Measurements from ENCODE around the gene LIMK2.

Gene LIMK2

DNA sequence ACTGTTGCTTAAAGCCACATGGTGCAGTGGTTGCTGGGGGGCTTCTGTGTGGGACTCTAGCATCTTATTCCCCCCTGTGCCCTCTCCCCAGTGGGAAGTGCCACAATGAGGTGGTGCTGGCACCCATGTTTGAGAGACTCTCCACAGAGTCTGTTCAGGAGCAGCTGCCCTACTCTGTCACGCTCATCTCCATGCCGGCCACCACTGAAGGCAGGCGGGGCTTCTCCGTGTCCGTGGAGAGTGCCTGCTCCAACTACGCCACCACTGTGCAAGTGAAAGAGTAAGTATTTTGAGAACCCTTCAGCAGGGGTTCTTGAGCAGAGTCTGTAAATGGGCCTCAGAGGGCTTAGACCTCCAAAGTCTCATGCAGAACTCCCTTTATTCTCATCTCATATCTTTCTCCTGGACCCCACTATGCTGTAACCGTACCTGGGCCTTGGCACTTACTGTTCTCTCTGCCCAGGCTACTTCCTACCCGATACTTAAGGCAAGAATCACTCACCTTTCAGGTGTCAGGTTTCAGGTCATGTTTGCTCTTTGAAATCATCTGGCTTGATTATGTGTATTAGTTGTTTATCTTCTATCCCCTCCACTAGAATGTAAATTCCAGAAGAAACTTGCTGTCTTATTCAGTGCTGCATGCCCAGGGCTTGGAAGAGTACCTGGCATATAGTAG is 47.8 kb downstream of the LIMK2 start:
- WGBS, 2 experiments (ENCODE audit: insufficient coverage in 2 of 2) = 91 to 100% methylated on average over 5 to 6 of the region's 8 CpGs
- H3K4me1 ChIP-seq (ENCODE audit: control insufficient read depth, insufficient read depth, low read length, poor library complexity, severe bottlenecking) = no peaks in the 10 kb centered on the region
- no peak overlapping the region for H3K4me3 ChIP-seq (ENCODE audit: extremely low read depth, insufficient read depth, low read length, poor library complexity, severe bottlenecking)
- H3K36me3 ChIP-seq (ENCODE audit: control insufficient read depth, insufficient read depth, low read length) = peaks cover 77% of the 10 kb centered on the region
- no peaks in the 10 kb centered on the region for H3K9me3 ChIP-seq (ENCODE audit: control insufficient read depth, low read length)
- H3K27ac ChIP-seq (ENCODE audit: low read depth, low read length, severe bottlenecking) = no peak overlapping the region

DNA sequence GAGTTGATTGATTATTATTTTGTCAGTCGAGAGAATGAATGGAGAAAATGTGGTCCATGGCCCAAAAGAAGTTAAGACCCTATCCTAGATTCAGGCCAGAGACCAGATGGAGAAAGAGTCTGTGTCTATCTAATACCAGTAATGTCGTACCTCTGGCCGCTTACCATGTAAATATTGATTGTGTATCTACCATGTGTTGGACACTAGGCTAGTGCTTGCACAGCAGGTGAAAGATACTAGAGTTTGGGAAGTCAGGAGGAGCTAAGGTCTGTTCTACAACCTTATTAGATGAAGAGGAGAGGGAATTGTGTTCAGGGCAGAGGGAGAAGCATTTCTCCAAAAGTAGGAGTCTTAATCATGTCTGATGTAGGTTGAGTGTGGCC is 48.4 kb downstream of the LIMK2 start:
- H3K36me3 ChIP-seq (ENCODE audit: control insufficient read depth, insufficient read depth, low read length) = peaks cover 76% of the 10 kb centered on the region
- no peak overlapping the region for H3K4me3 ChIP-seq (ENCODE audit: extremely low read depth, insufficient read depth, low read length, poor library complexity, severe bottlenecking)
- H3K27ac ChIP-seq (ENCODE audit: low read depth, low read length, severe bottlenecking) = no peak overlapping the region
- no peaks in the 10 kb centered on the region for H3K9me3 ChIP-seq (ENCODE audit: control insufficient read depth, low read length)
- H3K4me1 ChIP-seq (ENCODE audit: control insufficient read depth, insufficient read depth, low read length, poor library complexity, severe bottlenecking) = no peaks in the 10 kb centered on the region
- 92 to 94% methylated on average over 3 of the region's 3 CpGs for WGBS, 2 experiments (ENCODE audit: insufficient coverage in 2 of 2)

DNA sequence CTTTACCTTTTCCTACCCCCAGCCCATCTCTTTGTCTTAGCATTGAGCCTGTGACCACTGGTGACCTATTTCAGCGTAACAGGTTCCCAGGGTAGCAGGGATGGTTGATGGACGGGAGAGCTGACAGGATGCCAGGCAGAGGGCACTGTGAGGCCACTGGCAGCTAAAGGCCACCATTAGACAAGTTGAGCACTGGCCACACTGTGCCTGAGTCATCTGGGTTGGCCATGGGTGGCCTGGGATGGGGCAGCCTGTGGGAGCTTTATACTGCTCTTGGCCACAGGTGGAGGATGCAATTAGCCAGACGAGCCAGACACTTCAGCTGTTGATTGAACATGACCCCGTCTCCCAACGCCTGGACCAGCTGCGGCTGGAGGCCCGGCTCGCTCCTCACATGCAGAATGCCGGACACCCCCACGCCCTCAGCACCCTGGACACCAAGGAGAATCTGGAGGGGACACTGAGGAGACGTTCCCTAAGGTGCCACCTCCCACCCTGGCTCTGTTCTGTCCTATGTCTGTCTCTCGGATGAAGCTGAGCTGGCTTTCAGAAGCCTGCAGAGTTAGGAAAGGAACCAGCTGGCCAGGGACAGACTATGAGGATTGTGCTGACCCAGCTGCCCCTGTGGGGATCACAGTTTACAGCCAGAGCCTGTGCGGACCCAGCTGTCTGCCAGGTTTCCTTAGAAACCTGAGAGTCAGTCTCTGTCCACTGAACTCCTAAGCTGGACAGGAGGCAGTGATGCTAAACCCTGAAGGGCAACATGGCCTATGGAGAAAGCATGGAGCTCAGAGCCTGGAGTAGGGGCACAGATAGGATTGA is 50.4 kb downstream of the LIMK2 start:
- WGBS, 2 experiments (ENCODE audit: insufficient coverage in 2 of 2) = 92 to 95% methylated on average over 13 of the region's 13 CpGs
- H3K4me1 ChIP-seq (ENCODE audit: control insufficient read depth, insufficient read depth, low read length, poor library complexity, severe bottlenecking) = no peaks in the 10 kb centered on the region
- H3K4me3 ChIP-seq (ENCODE audit: extremely low read depth, insufficient read depth, low read length, poor library complexity, severe bottlenecking) = no peak overlapping the region
- no peaks in the 10 kb centered on the region for H3K9me3 ChIP-seq (ENCODE audit: control insufficient read depth, low read length)
- H3K27ac ChIP-seq (ENCODE audit: low read depth, low read length, severe bottlenecking) = no peak overlapping the region
- H3K36me3 ChIP-seq (ENCODE audit: control insufficient read depth, insufficient read depth, low read length) = peaks cover 90% of the 10 kb centered on the region

DNA sequence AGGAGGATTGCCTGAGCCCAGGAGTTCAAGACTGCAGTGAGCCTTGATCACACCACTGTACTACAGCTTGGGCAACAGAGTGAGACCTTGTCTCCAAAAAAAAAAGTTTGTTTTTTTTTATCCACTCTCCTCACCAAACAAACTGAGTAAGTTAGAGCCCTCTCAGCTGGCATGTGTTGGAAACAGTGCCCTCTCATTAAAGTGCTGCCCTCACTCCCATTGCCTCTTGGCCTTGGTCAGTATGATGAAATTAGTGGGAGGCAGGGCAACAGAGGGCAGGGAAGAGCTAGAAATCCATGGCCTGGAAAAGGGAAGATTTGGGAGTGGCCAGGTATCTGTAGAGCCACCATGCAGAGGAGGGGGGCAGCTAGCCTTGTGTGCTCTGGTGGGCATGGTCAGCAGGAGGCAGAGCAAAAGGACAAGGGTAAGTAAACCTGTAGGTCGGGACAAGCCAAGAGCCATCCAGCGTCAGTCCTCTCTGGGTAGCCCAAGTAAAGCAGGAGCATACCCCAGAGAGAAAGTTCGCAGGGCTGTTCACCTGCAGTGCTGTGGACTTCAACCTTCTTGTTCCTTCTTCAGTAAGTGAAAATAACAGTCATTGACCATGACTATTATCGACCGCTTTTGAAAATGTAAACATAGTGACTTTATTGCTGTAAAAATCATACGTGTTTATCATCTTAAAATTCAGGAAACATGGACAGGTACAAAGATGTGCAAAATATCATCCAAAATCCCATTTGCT is 52.0 kb downstream of the LIMK2 start:
- 99 to 100% methylated on average over 6 of the region's 6 CpGs for WGBS, 2 experiments (ENCODE audit: insufficient coverage in 2 of 2)
- Histone ChIP-seq H3K4me3 (ENCODE audit: extremely low read depth, insufficient read depth, low read length, poor library complexity, severe bottlenecking) (no peak overlapping the region), H3K4me1 (ENCODE audit: control insufficient read depth, insufficient read depth, low read length, poor library complexity, severe bottlenecking) (no peaks in the 10 kb centered on the region), H3K27ac (ENCODE audit: low read depth, low read length, severe bottlenecking) (no peak overlapping the region), H3K9me3 (ENCODE audit: control insufficient read depth, low read length) (no peaks in the 10 kb centered on the region), H3K36me3 (ENCODE audit: control insufficient read depth, insufficient read depth, low read length) (peaks cover 89% of the 10 kb centered on the region)

DNA sequence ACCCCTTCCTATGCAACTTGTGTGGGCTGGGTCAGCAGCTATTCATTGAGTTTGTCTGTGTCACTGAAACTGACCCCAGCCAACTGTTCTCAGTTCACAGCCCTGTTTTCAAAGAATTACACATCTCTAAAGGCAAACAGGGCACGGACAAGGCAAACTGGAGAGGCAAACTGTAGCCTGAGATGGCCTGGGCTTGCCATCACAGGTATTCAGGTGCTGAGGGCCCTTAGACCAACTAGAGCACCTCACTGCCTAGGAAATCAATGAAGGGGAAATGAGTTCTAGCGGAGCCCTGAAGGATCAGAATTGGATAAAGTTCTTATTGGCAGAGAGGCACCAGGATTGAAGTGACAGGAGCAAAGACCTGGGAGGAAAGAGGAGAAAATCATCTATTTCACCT is 56.2 kb downstream of the LIMK2 start:
- H3K4me3 ChIP-seq (ENCODE audit: extremely low read depth, insufficient read depth, low read length, poor library complexity, severe bottlenecking) = no peak overlapping the region
- no CpG with 5 or more reads among the region's 2 CpGs for WGBS, 2 experiments (ENCODE audit: insufficient coverage in 2 of 2)
- no peaks in the 10 kb centered on the region for H3K9me3 ChIP-seq (ENCODE audit: control insufficient read depth, low read length)
- peaks cover 86% of the 10 kb centered on the region for H3K36me3 ChIP-seq (ENCODE audit: control insufficient read depth, insufficient read depth, low read length)
- H3K27ac ChIP-seq (ENCODE audit: low read depth, low read length, severe bottlenecking) = no peak overlapping the region
- peaks cover 10% of the 10 kb centered on the region for H3K4me1 ChIP-seq (ENCODE audit: control insufficient read depth, insufficient read depth, low read length, poor library complexity, severe bottlenecking)

DNA sequence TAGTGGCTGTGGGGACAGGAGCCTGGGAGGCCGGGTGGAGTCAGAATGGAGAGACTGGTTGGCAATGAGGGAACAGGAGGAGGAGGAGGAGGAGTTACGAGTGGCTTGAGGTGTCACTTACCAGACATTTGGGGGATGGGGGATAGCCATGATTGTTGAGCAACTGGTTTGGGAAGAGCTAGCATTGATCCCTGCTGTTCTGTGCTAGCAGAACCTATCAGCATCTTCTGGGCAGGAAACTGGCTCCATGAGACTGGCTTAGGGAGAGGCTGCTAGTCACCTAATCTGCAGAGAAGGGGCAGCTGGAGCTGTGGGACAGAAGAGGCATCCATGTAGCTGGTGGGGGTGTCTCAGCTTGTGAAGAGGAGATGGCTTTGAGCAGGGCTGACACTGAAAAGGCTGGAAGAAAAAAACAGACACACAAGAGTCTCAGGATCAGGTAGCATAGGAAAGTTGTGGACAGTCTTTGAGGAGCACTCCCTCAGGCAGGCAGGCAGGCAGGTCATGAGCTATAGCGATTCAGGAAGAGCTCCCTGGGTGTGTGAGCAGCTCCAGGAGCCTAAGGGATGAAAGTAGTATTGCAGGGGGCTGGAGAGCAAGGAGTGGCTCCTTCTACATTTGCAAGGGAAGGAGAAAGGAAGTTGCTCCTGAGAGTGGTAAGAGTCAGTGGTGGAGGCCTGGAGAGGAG is 57.9 kb downstream of the LIMK2 start:
- 63 to 65% methylated on average over 2 to 3 of the region's 3 CpGs for WGBS, 2 experiments (ENCODE audit: insufficient coverage in 2 of 2)
- Histone ChIP-seq H3K27ac (ENCODE audit: low read depth, low read length, severe bottlenecking) (no peak overlapping the region), H3K4me1 (ENCODE audit: control insufficient read depth, insufficient read depth, low read length, poor library complexity, severe bottlenecking) (peaks cover 10% of the 10 kb centered on the region), H3K36me3 (ENCODE audit: control insufficient read depth, insufficient read depth, low read length) (peaks cover 91% of the 10 kb centered on the region), H3K4me3 (ENCODE audit: extremely low read depth, insufficient read depth, low read length, poor library complexity, severe bottlenecking) (no peak overlapping the region), H3K9me3 (ENCODE audit: control insufficient read depth, low read length) (no peaks in the 10 kb centered on the region)

DNA sequence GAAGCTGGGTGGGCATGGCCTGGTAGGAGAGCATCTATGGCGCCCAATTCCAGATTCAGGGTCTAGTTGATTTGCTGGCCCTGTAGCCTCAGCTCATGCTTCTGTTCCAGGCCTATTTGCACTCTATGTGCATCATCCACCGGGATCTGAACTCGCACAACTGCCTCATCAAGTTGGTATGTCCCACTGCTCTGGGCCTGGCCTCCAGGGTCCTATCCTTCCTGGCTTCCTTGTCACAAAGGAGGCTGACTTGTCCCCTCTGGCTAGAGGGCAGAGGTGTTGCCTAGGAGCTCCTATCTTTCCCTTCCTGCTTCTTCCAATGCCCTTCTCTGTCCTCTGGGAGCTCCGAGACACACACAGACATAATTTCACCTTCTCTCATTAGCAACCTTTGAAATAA is 58.9 kb downstream of the LIMK2 start:
- H3K36me3 ChIP-seq (ENCODE audit: control insufficient read depth, insufficient read depth, low read length) = peaks cover 91% of the 10 kb centered on the region
- H3K4me1 ChIP-seq (ENCODE audit: control insufficient read depth, insufficient read depth, low read length, poor library complexity, severe bottlenecking) = peaks cover 10% of the 10 kb centered on the region
- WGBS, 2 experiments (ENCODE audit: insufficient coverage in 2 of 2) = 90 to 100% methylated on average over 3 of the region's 4 CpGs
- H3K4me3 ChIP-seq (ENCODE audit: extremely low read depth, insufficient read depth, low read length, poor library complexity, severe bottlenecking) = no peak overlapping the region
- no peak overlapping the region for H3K27ac ChIP-seq (ENCODE audit: low read depth, low read length, severe bottlenecking)
- H3K9me3 ChIP-seq (ENCODE audit: control insufficient read depth, low read length) = no peaks in the 10 kb centered on the region

DNA sequence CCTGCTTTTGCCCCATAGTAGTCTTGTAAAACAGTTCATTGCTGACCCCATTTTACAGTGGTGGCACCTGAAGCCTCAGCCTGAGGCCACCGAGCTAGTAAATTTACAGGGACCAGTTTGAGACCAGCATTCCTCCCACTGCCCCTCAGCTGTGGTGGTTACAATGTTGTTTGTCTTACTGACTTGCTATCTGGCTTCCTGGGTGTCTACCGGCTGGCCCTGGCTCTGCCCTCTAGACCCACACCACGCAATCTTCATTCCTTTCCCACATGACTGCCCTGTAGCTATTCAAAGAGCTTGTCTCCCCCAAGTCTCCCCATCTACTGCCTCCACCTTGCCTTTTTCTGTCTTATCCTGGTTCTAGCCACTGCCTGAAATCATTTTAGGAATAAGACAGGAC is 59.4 kb downstream of the LIMK2 start:
- peaks cover 10% of the 10 kb centered on the region for H3K4me1 ChIP-seq (ENCODE audit: control insufficient read depth, insufficient read depth, low read length, poor library complexity, severe bottlenecking)
- H3K4me3 ChIP-seq (ENCODE audit: extremely low read depth, insufficient read depth, low read length, poor library complexity, severe bottlenecking) = no peak overlapping the region
- H3K9me3 ChIP-seq (ENCODE audit: control insufficient read depth, low read length) = no peaks in the 10 kb centered on the region
- WGBS, 2 experiments (ENCODE audit: insufficient coverage in 2 of 2) = 90 to 100% methylated on average over 3 of the region's 3 CpGs
- H3K27ac ChIP-seq (ENCODE audit: low read depth, low read length, severe bottlenecking) = no peak overlapping the region
- H3K36me3 ChIP-seq (ENCODE audit: control insufficient read depth, insufficient read depth, low read length) = peaks cover 89% of the 10 kb centered on the region

DNA sequence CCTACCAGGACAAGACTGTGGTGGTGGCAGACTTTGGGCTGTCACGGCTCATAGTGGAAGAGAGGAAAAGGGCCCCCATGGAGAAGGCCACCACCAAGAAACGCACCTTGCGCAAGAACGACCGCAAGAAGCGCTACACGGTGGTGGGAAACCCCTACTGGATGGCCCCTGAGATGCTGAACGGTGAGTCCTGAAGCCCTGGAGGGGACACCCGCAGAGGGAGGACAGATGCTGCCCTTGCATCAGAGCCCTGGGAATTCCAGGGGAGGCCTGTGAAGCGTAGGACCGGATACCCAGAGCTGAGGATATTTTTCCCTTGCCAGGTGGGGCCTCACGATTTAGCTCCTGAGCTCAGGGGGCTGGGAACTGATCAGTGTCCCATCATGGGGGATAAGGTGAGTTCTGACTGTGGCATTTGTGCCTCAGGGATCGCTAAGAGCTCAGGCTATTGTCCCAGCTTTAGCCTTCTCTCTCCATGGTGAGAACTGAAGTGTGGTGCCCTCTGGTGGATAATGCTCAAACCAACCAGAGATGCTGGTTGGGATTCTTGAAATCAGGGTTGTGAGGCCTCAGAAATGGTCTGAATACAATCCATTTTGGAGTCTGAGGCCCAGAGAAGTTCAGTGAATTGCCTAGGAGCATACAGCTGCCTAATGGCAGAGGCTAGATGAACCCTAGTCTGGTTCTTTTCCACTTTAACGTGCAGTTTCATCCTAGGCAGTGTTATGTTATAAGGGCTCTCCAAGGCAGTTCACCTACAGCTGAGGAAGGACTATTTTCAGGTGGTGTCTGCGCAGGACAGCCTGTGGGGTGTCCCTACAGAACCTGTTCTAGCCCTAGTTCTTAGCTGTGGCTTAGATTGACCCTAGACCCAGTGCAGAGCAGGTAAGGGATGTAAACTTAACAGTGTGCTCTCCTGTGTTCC is 60.7 kb downstream of the LIMK2 start:
- H3K27ac ChIP-seq (ENCODE audit: low read depth, low read length, severe bottlenecking) = no peak overlapping the region
- no peak overlapping the region for H3K4me3 ChIP-seq (ENCODE audit: extremely low read depth, insufficient read depth, low read length, poor library complexity, severe bottlenecking)
- WGBS, 2 experiments (ENCODE audit: insufficient coverage in 2 of 2) = 80 to 81% methylated on average over 11 to 15 of the region's 15 CpGs
- H3K9me3 ChIP-seq (ENCODE audit: control insufficient read depth, low read length) = no peaks in the 10 kb centered on the region
- peaks cover 87% of the 10 kb centered on the region for H3K36me3 ChIP-seq (ENCODE audit: control insufficient read depth, insufficient read depth, low read length)
- H3K4me1 ChIP-seq (ENCODE audit: control insufficient read depth, insufficient read depth, low read length, poor library complexity, severe bottlenecking) = peaks cover 10% of the 10 kb centered on the region

DNA sequence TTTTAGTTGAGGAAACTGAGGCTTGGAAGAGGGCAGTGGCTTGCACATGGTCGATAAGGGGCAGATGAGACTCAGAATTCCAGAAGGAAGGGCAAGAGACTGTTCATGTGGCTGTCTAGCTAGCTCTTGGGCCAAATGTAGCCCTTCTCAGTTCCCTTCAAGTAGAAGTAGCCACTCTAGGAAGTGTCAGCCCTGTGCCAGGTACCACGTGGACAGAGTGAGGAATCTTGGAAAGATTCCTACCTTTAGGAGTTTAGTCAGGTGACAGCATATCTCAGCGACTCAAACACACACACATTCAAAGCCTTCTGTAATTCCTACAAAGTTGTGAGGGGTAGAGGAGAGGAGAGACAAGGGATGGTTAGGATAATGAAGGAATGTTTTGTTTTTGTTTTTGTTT is 61.9 kb downstream of the LIMK2 start:
- H3K4me1 ChIP-seq (ENCODE audit: control insufficient read depth, insufficient read depth, low read length, poor library complexity, severe bottlenecking) = peaks cover 10% of the 10 kb centered on the region
- WGBS, 2 experiments (ENCODE audit: insufficient coverage in 2 of 2) = 100% methylated on average over 1 of the region's 3 CpGs
- no peaks in the 10 kb centered on the region for H3K9me3 ChIP-seq (ENCODE audit: control insufficient read depth, low read length)
- H3K36me3 ChIP-seq (ENCODE audit: control insufficient read depth, insufficient read depth, low read length) = peaks cover 85% of the 10 kb centered on the region
- no peak overlapping the region for H3K4me3 ChIP-seq (ENCODE audit: extremely low read depth, insufficient read depth, low read length, poor library complexity, severe bottlenecking)
- H3K27ac ChIP-seq (ENCODE audit: low read depth, low read length, severe bottlenecking) = no peak overlapping the region

Measured in mesodermal cell (in vitro differentiated cells).